NT2/D1 (cell line): ENCODE measurements around the gene EIF5.

Experiments used
- SUZ12 ChIP-seq: IDR thresholded peaks from 2 replicates; pipeline ENCODE4 v1.6.1; 2011; ENCODE audit not compliant: insufficient read length, insufficient read depth; ENCODE audit errors: extremely low read depth
- YY1 ChIP-seq: IDR thresholded peaks from 2 replicates; pipeline ENCODE4 v1.6.1; 2011; ENCODE audit not compliant: insufficient read length, insufficient read depth
- ZNF274 ChIP-seq: IDR thresholded peaks from 2 replicates; pipeline ENCODE4 v1.6.1; 2011; ENCODE audit warnings: mild to moderate bottlenecking, low read depth, low read length

DNA sequence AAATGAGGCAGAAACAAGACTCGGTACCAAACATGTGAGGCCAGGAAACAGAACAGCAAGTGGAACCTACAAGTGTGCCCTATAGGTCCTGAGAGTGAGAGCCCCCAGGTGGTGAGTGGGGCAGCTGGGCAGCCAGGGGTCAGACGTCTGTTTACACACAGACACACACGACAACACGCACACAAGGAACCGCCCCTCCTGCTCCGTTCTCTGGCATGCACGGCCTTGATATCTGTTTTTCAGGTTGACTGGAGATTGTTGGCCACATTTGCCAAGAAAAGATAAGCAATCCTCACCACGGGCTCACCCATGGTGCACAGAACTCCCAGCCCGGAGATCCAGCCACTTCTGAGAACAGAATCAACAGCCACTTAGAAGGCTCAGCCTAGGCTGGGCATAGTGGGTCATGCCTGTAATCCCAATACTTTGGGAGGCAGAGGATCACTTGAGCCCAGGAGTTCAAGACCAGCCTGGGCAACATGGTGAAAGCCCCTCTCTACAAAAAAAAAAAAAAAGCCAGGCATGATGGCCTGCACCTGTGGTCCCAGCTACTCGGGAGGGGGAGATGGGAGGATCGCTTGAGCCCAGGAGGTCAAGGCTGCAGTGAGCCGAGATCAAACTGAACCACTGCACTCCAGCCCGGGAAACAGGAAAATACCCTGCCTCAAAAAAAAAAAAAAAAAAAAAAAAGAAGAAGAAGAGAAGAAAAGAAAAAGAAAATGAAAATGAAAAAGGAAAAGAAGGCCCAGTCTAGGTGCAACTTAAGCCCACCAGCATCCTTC, 19.4 kb upstream of the EIF5 start:
- TF ChIP-seq SUZ12 (no peak), YY1 (no peak), ZNF274 (no peak)
